KMS-11 (cell line): ENCODE data around the gene TMEM132C.

ENCODE experiments used
- H2AFZ ChIP-seq: fragments of 200-600 bp; sonication (generic); 2 replicates; pipeline ENCODE4 v1.6.1; 2016; ENCODE audit warnings: antibody characterized with exemption, mixed run types, low read depth
- H3K27ac ChIP-seq: fragments of 200-600 bp; sonication (generic); 2 replicates; pipeline ENCODE4 v1.6.1; 2016; ENCODE audit warnings: mild to moderate bottlenecking, mixed run types
- H3K27me3 ChIP-seq: fragments of 200-600 bp; sonication (generic); 2 replicates; pipeline ENCODE4 v1.6.1; 2017; ENCODE audit warnings: mild to moderate bottlenecking, low read depth, mixed run types, moderate library complexity; ENCODE audit not compliant: insufficient read depth
- H3K36me3 ChIP-seq: fragments of 200-600 bp; sonication (generic); 2 replicates; pipeline ENCODE4 v1.6.1; 2017; ENCODE audit warnings: mild to moderate bottlenecking, mixed run types; ENCODE audit not compliant: insufficient read depth
- H3K4me1 ChIP-seq: fragments of 200-600 bp; sonication (generic); 2 replicates; pipeline ENCODE4 v1.6.1; 2016; ENCODE audit warnings: mild to moderate bottlenecking, low read depth, mixed run types; ENCODE audit not compliant: poor library complexity, severe bottlenecking
- H3K4me2 ChIP-seq: fragments of 200-600 bp; sonication (generic); 2 replicates; pipeline ENCODE4 v1.7.0; 2016; ENCODE audit warnings: mild to moderate bottlenecking, mixed run types
- H3K4me3 ChIP-seq: fragments of 200-600 bp; sonication (generic); IDR thresholded peaks from 2 replicates; pipeline ENCODE4 v1.6.1; 2017; ENCODE audit warnings: low read depth, low read length, mixed read lengths; ENCODE audit not compliant: insufficient read depth
- H3K79me2 ChIP-seq: fragments of 200-600 bp; sonication (generic); 2 replicates; pipeline ENCODE4 v1.6.1; 2016; ENCODE audit warnings: low read depth, mixed run types; ENCODE audit not compliant: insufficient read depth
- H3K9ac ChIP-seq: fragments of 200-600 bp; sonication (generic); 2 replicates; pipeline ENCODE4 v1.6.1; 2016; ENCODE audit warnings: mild to moderate bottlenecking, mixed run types
- H4K20me1 ChIP-seq: fragments of 200-600 bp; sonication (generic); 2 replicates; pipeline ENCODE4 v1.6.1; 2016; ENCODE audit warnings: mild to moderate bottlenecking, mixed run types; ENCODE audit not compliant: insufficient read depth
- CTCF ChIP-seq: fragments of 200-600 bp; sonication (generic); conservative IDR thresholded peaks from 2 replicates; pipeline ENCODE4 v1.6.1; 2017; ENCODE audit warnings: low read depth, mild to moderate bottlenecking, antibody characterized with exemption, low read length, moderate library complexity, mixed read lengths

TMEM132C gene

GRCh38 chr12:128316078-128316477 is 49.1 kb downstream of the TMEM132C start:
- Histone ChIP-seq H3K4me1 (no peaks in the 10 kb centered on the region), H3K79me2 (no peaks in the 10 kb centered on the region), H2AFZ (no peak overlapping the region), H4K20me1 (no peaks in the 10 kb centered on the region), H3K36me3 (no peaks in the 10 kb centered on the region), H3K4me3 (no peak overlapping the region), H3K9ac (no peak overlapping the region), H3K4me2 (no peak overlapping the region), H3K27ac (no peak overlapping the region), H3K27me3 (no peaks in the 10 kb centered on the region)
- no peak for TF ChIP-seq CTCF

- Histone ChIP-seq H2AFZ (no peak overlapping the region), H4K20me1 (no peaks in the 10 kb centered on the region), H3K9ac (no peak overlapping the region), H3K4me3 (no peak overlapping the region), H3K4me1 (no peaks in the 10 kb centered on the region), H3K36me3 (no peaks in the 10 kb centered on the region), H3K27me3 (no peaks in the 10 kb centered on the region), H3K79me2 (no peaks in the 10 kb centered on the region), H3K27ac (no peak overlapping the region), H3K4me2 (no peak overlapping the region)
- no peak for TF ChIP-seq CTCF
Observed at GRCh38 chr12:128316973-128317526, 50.1 kb downstream of the TMEM132C start.

GRCh38 chr12:128318341-128318740 is 51.4 kb downstream of the TMEM132C start:
- H3K9ac ChIP-seq, result no peak overlapping the region
- no peaks in the 10 kb centered on the region for H4K20me1 ChIP-seq
- H3K27ac ChIP-seq, result no peak overlapping the region
- H3K4me1 ChIP-seq, result no peaks in the 10 kb centered on the region
- no peaks in the 10 kb centered on the region for H3K27me3 ChIP-seq
- no peaks in the 10 kb centered on the region for H3K79me2 ChIP-seq
- H3K4me2 ChIP-seq, result no peak overlapping the region
- no peak overlapping the region for H2AFZ ChIP-seq
- TF ChIP-seq CTCF, result no peak
- H3K4me3 ChIP-seq, result no peak overlapping the region
- H3K36me3 ChIP-seq, result no peaks in the 10 kb centered on the region

DNA sequence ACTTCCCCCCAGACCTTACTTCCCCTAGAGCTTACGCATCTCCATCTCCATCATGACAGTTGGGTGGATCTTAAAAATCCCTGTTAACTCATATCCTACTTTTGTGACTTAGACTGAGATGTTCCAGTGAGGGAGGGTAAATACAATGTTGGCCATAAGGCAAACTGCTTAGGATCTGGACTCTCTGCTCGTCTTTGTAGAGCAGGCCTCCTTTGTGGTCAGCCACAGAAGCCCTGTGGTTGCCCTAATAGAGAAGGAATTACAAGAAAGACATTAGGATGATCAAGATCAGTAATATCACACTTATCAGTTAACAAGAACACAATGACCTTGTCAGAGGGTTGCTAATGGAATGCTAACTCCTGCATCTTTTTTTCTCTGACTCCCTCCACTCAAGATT is 52.0 kb downstream of the TMEM132C start:
- Histone ChIP-seq H3K4me2 (no peak overlapping the region), H3K36me3 (no peaks in the 10 kb centered on the region), H3K27me3 (no peaks in the 10 kb centered on the region), H3K27ac (no peak overlapping the region), H4K20me1 (no peaks in the 10 kb centered on the region), H3K4me3 (no peak overlapping the region), H3K4me1 (no peaks in the 10 kb centered on the region), H3K9ac (no peak overlapping the region), H2AFZ (no peak overlapping the region), H3K79me2 (no peaks in the 10 kb centered on the region)
- TF ChIP-seq CTCF, result no peak
